BLaER1 treated with 17β-estradiol and CSF1 and Interleukin-3, amounts not matched to agents 10 nM and 100 nM (cell line): ENCODE results near the gene FICD.

Experiments used
- H3K27ac ChIP-seq, 11 experiments: shearing (Covaris generic); formaldehyde crosslinking; 2 replicates each; pipeline ENCODE4 v1.8.1; 2022
- H3K27me3 ChIP-seq, 11 experiments: shearing (Covaris generic); formaldehyde crosslinking; 2 replicates each; pipeline ENCODE4 v1.8.1; 2022
- H3K36me3 ChIP-seq, 11 experiments: shearing (Covaris generic); formaldehyde crosslinking; 2 replicates each; pipeline ENCODE4 v1.8.1; 2022
- H3K4me1 ChIP-seq, 10 experiments: shearing (Covaris generic); formaldehyde crosslinking; 2 replicates each; pipeline ENCODE4 v1.8.1; 2022
- H3K4me2 ChIP-seq, 11 experiments: shearing (Covaris generic); formaldehyde crosslinking; 2 replicates each; pipeline ENCODE4 v1.8.1; 2022
- H3K4me3 ChIP-seq, 10 experiments: shearing (Covaris generic); formaldehyde crosslinking; 2 replicates each; pipeline ENCODE4 v1.8.1; 2022
- H3K9ac ChIP-seq, 11 experiments: shearing (Covaris generic); formaldehyde crosslinking; 2 replicates each; pipeline ENCODE4 v1.8.1; 2022
- H3K9me3 ChIP-seq, 11 experiments: shearing (Covaris generic); formaldehyde crosslinking; replicated peaks in 1 of 11; 2 replicates each; pipeline ENCODE4 v1.8.1; 2022
- H4K20me1 ChIP-seq, 11 experiments: shearing (Covaris generic); formaldehyde crosslinking; 2 replicates each; pipeline ENCODE4 v1.8.1; 2022
- Cebpa-rat ChIP-seq, 11 experiments: shearing (Covaris generic); IDR thresholded peaks; 2 replicates each; pipeline ENCODE4 v1.8.1; 2022

Gene FICD

DNA sequence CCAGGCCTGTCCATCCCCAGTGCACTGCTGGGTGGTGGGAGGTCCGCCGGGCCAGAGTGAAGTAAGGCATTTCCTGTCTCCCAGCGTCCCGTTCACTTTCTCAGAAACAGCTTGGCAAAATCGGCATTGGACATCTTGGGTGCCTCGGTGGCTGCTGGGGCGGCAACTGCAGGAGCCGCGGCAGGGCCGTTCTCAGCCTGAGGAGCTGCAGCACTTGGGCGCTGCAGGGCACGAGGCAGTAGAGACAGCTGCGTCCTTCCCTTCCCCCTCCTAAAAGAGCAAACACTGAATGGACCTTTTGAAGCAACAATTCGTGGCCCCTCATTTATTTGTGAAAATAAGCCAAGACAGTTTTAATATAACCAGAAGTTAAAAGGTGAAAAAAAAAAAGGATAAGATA, 8.3 kb downstream of the FICD start:
- Histone ChIP-seq H3K4me2 (no peak overlapping the region), H3K36me3 (peaks cover 98 to 100% (median 100%) of the 10 kb centered on the region in 11 experiments), H4K20me1 (peaks cover 59 to 100% (median 97%) of the 10 kb centered on the region in 11 experiments; a peak in 21 of 22 replicates), H3K27ac (no peak overlapping the region), H3K9ac (no peak overlapping the region), H3K4me3 (no peak overlapping the region), H3K4me1 (peaks cover 0 to 8% (median 0%) of the 10 kb centered on the region in 10 experiments; a peak in 3 of 20 replicates), H3K27me3 (no peaks in the 10 kb centered on the region), H3K9me3 (no peaks in the 10 kb centered on the region)
- no peak for TF ChIP-seq Cebpa-rat (IDR thresholded peaks at IDR 0.05)

DNA sequence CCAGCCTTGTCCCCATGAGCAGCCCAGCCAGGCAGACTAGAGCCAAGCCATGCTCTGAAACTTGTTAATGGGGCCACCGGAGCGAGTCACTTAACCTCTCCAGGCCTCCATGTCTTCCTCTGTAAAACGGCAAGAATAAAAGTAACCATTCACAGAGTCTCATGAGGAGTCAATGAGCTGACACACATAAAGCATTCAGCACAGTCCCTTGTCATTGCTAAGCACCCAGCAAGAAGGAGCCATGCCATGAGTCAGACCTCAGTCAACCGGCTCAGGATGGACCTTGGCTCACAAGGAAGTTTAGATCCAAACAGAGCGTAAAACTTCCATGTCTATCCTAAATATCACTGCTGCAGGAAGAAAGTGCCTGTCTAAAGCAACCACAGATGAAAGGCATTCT, 10.6 kb downstream of the FICD start:
- H3K9me3 ChIP-seq: no peaks in the 10 kb centered on the region
- no peak for TF ChIP-seq Cebpa-rat (IDR thresholded peaks at IDR 0.05)
- H3K4me1 ChIP-seq: peaks cover 0 to 8% (median 0%) of the 10 kb centered on the region in 10 experiments; a peak in 3 of 20 replicates
- H3K4me2 ChIP-seq: no peak overlapping the region
- H3K4me3 ChIP-seq: no peak overlapping the region
- H3K27ac ChIP-seq: no peak overlapping the region
- peaks cover 48 to 100% (median 94%) of the 10 kb centered on the region in 11 experiments; a peak in 21 of 22 replicates for H4K20me1 ChIP-seq
- H3K9ac ChIP-seq: no peak overlapping the region
- peaks cover 100% of the 10 kb centered on the region in 11 experiments for H3K36me3 ChIP-seq
- no peaks in the 10 kb centered on the region for H3K27me3 ChIP-seq

- Histone ChIP-seq H3K27ac (no peak overlapping the region), H3K36me3 (peaks cover 100% of the 10 kb centered on the region in 11 experiments), H3K4me1 (peaks cover 0 to 8% (median 0%) of the 10 kb centered on the region in 10 experiments; a peak in 3 of 20 replicates), H3K9me3 (no peaks in the 10 kb centered on the region), H3K4me3 (no peak overlapping the region), H3K4me2 (no peak overlapping the region), H4K20me1 (peaks cover 39 to 100% (median 85%) of the 10 kb centered on the region in 11 experiments; a peak in 21 of 22 replicates), H3K27me3 (no peaks in the 10 kb centered on the region), H3K9ac (no peak overlapping the region)
- TF ChIP-seq Cebpa-rat (IDR thresholded peaks at IDR 0.05): no peak
Measured at GRCh38 chr12:108526482-108527165, 11.5 kb downstream of the FICD start.

GRCh38 chr12:108527166-108527496, 12.1 kb downstream of the FICD start:
- Histone ChIP-seq H3K4me1 (peaks cover 0 to 8% (median 0%) of the 10 kb centered on the region in 10 experiments; a peak in 3 of 20 replicates), H3K4me3 (no peak overlapping the region), H4K20me1 (peaks cover 40 to 100% (median 83%) of the 10 kb centered on the region in 11 experiments; a peak in 21 of 22 replicates), H3K27me3 (no peaks in the 10 kb centered on the region), H3K9me3 (no peaks in the 10 kb centered on the region), H3K4me2 (no peak overlapping the region), H3K27ac (no peak overlapping the region), H3K9ac (no peak overlapping the region), H3K36me3 (peaks cover 100% of the 10 kb centered on the region in 11 experiments)
- TF ChIP-seq Cebpa-rat (IDR thresholded peaks at IDR 0.05): no peak

GRCh38 chr12:108530161-108530560, 15.1 kb downstream of the FICD start:
- peaks cover 99 to 100% (median 100%) of the 10 kb centered on the region in 11 experiments for H3K36me3 ChIP-seq
- H3K27me3 ChIP-seq: no peaks in the 10 kb centered on the region

DNA sequence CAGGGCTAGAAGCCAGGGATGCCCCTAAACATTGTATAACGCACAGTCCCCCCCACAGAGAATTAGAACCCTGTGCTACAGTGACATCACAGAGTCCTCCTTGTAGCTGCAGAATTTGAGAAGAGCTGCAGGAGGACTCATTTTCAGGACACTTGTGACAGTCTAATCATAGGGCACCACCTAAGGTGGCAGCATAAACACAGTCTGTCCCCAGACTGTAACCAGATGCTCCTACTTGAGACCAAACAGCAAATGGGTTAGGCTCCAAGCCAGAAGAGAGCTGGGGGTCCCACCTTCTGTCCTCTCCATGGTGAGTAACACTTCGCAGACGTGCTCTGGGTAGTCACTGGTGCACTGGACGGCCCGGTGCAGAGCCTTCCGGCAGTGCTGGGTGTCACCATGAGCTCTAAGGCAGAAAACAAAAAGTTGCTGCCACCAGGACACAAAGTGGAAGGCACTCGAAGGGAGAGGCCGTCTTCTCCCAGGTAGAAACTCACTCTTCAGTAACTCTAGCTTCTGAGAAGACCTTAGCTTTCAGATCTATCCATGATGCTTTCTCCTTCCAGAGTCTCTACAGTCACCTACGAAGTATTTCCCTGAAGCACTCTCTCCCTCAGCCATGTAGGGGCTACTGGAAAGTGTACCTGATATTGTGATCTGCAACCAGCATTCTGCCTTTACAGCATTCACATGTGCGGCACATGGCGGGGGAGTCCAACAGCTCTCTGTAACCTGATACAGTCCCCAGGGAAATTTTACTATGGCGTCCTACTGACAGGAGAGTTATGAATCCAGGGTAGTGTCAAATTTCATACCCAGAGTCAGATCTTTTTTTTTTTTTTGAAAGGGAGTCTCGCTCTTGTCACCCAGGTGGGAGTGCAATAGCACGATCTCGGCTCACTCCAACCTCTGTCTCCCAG, 17.1 kb downstream of the FICD start:
- TF ChIP-seq Cebpa-rat (IDR thresholded peaks at IDR 0.05): no peak
- no peak overlapping the region for H3K4me3 ChIP-seq
- H3K27ac ChIP-seq: no peak overlapping the region
- peaks cover 0 to 4% (median 0%) of the 10 kb centered on the region in 10 experiments; a peak in 3 of 20 replicates for H3K4me1 ChIP-seq
- no peaks in the 10 kb centered on the region for H3K27me3 ChIP-seq
- peaks cover 99 to 100% (median 100%) of the 10 kb centered on the region in 11 experiments for H3K36me3 ChIP-seq
- no peak overlapping the region for H3K9ac ChIP-seq
- H3K9me3 ChIP-seq: no peaks in the 10 kb centered on the region
- H3K4me2 ChIP-seq: no peak overlapping the region
- H4K20me1 ChIP-seq: peaks cover 25 to 98% (median 67%) of the 10 kb centered on the region in 11 experiments; a peak in 20 of 22 replicates

More at GRCh38 chr12:108530161-108530560, 15.1 kb downstream of the FICD start:
- no peak for TF ChIP-seq Cebpa-rat (IDR thresholded peaks at IDR 0.05)
- Histone ChIP-seq H3K9me3 (no peaks in the 10 kb centered on the region), H3K27ac (no peak overlapping the region), H4K20me1 (peaks cover 33 to 98% (median 68%) of the 10 kb centered on the region in 11 experiments; a peak in 21 of 22 replicates), H3K9ac (no peak overlapping the region), H3K4me2 (no peak overlapping the region), H3K4me3 (no peak overlapping the region), H3K4me1 (peaks cover 0 to 8% (median 0%) of the 10 kb centered on the region in 10 experiments; a peak in 3 of 20 replicates)

DNA sequence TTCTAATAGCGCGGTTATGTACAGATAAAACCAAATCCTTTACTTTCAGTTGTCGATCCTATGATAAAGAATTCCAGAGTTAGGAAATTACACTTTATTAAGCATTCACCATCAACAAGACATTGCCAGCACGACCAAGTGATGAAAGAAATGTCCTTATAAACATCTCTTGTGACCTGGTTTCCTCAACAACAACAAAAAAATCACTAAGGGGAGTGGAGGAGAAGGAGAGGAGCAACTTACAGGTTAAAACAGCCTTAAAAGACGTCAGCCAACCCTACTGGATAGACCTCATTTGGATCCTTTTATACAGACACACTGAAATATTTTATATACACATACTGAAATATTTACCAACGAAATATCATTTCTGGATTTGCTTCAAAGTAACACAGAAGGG, 23.1 kb downstream of the FICD start:
- Histone ChIP-seq H3K27me3 (no peaks in the 10 kb centered on the region), H3K9me3 (no peaks in the 10 kb centered on the region), H3K36me3 (peaks cover 83 to 100% (median 99%) of the 10 kb centered on the region in 11 experiments), H3K4me3 (no peak overlapping the region), H3K4me2 (no peak overlapping the region), H4K20me1 (peaks cover 53 to 98% (median 78%) of the 10 kb centered on the region in 11 experiments; a peak in 21 of 22 replicates), H3K4me1 (peaks cover 0 to 15% (median 11%) of the 10 kb centered on the region in 10 experiments; a peak in 12 of 20 replicates), H3K9ac (no peak overlapping the region), H3K27ac (no peak overlapping the region)
- no peak for TF ChIP-seq Cebpa-rat (IDR thresholded peaks at IDR 0.05)

DNA sequence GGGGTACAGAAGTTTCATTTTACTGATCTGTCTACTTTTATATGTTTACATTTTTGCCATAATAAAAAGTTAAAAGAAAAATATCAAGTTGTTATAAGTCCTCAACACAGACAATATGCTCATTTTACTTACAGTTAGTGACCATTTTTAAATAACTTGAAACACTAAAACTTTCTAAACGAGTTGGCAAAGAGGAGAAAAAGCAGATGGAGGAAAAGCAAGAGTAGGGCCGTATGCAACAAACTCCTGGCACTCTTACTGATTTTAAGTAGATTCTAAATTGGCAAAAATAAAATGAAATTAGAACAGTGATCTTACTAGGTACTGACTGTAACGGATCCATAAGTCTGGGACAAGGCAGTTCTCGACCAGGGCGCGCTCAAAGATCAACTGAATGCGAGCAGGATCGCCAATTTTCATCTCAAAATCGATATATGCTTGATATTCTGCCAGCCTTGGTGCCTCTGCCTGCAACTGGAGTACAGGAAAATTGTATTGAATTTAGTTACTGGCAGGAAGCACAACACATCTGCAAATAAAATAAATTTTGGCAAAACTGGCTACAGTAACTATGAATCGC, 23.6 kb downstream of the FICD start:
- Histone ChIP-seq H3K4me2 (no peak overlapping the region), H3K36me3 (peaks cover 83 to 100% (median 99%) of the 10 kb centered on the region in 11 experiments), H4K20me1 (peaks cover 57 to 100% (median 82%) of the 10 kb centered on the region in 11 experiments; a peak in 21 of 22 replicates), H3K4me3 (no peak overlapping the region), H3K9me3 (no peaks in the 10 kb centered on the region), H3K9ac (no peak overlapping the region), H3K27me3 (no peaks in the 10 kb centered on the region), H3K4me1 (peaks cover 0 to 15% (median 11%) of the 10 kb centered on the region in 10 experiments; a peak in 12 of 20 replicates), H3K27ac (no peak overlapping the region)
- TF ChIP-seq Cebpa-rat (IDR thresholded peaks at IDR 0.05): no peak
